PC-3 (cell line): Measurements from ENCODE around the gene TNP1.

ENCODE experiments used
- EZH2 ChIP-seq: fragments of 300-600 bp; sonication (generic); IDR thresholded peaks from one replicate; pipeline ENCODE4 v1.6.1; 2017; ENCODE audit warnings: antibody characterized with exemption, mild to moderate bottlenecking, low read length; ENCODE audit not compliant: unreplicated experiment
- EZH2phosphoT487 ChIP-seq: fragments of 300-600 bp; sonication (generic); IDR thresholded peaks from 2 replicates; pipeline ENCODE4 v1.6.1; 2018; ENCODE audit warnings: mild to moderate bottlenecking, antibody characterized with exemption, low read length, borderline replicate concordance
- TF ChIP-seq, protein P1 (sequence below): fragments of 300-600 bp; sonication (generic); conservative IDR thresholded peaks from 2 replicates; pipeline ENCODE4 v1.5.1; 2017; ENCODE audit warnings: antibody characterized with exemption, low read depth, mild to moderate bottlenecking, low read length

DNA sequence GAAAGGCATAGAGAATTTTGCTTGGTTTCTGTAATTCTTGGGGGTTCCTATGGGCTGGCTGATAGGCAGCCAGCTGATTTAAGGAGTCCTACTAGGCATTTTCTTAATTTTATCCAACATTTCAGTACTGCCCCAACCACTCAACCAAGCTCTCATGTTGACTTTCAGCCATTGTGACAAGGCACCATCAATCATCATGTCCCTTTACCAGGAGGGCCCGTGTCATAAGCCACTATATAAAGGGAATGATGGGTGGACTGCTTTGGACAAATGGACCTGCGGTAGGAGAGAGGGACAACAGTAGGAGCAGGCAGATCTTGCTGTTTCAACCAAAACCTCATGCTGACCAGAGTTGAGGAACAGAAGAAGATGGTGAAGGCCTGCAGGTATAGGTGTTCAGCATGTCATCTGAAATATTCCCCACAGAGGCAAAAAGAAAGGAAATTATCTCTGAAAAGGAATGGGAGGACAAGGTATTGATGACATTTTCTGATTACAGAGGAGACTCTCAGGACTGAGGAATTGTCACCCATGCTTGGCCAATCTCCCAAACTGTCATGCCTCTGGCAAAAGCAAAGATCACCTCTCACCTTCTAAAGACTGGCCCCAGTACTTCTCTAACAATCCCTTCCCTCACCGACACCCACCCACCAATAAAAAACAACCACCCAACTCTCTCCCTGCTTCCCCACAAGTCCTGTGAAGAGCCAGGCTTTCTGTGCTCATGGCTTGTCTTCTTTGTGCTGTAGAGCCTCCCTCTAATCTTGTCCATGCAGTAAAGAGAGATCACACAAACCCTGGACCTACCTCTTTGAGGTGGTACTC is 10.9 kb upstream of the TNP1 start:
- TF ChIP-seq, protein P1, sequence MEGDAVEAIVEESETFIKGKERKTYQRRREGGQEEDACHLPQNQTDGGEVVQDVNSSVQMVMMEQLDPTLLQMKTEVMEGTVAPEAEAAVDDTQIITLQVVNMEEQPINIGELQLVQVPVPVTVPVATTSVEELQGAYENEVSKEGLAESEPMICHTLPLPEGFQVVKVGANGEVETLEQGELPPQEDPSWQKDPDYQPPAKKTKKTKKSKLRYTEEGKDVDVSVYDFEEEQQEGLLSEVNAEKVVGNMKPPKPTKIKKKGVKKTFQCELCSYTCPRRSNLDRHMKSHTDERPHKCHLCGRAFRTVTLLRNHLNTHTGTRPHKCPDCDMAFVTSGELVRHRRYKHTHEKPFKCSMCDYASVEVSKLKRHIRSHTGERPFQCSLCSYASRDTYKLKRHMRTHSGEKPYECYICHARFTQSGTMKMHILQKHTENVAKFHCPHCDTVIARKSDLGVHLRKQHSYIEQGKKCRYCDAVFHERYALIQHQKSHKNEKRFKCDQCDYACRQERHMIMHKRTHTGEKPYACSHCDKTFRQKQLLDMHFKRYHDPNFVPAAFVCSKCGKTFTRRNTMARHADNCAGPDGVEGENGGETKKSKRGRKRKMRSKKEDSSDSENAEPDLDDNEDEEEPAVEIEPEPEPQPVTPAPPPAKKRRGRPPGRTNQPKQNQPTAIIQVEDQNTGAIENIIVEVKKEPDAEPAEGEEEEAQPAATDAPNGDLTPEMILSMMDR = no peak
- TF ChIP-seq EZH2 (no peak), EZH2phosphoT487 (no peak)
